GM12874 (cell line): ENCODE results near the gene MAOA.

Source experiments
- CTCF ChIP-seq: IDR thresholded peaks from 2 replicates; pipeline ENCODE4 v1.5.1; 2011; ENCODE audit warnings: low read depth, mild to moderate bottlenecking, control low read depth, low read length, moderate library complexity; ENCODE audit not compliant: insufficient read depth

The MAOA gene

DNA sequence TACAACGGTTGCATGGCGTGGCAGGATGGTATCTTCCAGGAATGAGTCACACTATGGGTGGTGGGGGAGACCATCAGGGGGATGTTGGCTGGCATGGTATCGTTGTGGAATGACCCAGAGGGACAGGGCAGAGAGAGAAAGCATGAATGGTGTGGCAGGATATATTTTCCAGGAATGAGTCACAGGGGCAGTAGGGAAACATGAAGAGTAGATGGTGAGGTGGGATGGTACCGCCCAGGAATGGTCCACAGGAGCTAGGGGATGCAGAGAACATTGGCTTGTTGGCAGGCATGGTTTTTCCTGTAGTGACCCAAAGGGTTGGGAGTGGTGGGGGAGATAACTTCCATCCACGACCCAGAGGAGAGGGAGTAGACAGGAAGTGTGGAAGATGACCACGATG, 62.4 kb downstream of the MAOA start:
- TF ChIP-seq CTCF = no peak

- TF ChIP-seq CTCF = no peak
Observed at GRCh38 chrX:43718956-43719355, 62.9 kb downstream of the MAOA start.

DNA sequence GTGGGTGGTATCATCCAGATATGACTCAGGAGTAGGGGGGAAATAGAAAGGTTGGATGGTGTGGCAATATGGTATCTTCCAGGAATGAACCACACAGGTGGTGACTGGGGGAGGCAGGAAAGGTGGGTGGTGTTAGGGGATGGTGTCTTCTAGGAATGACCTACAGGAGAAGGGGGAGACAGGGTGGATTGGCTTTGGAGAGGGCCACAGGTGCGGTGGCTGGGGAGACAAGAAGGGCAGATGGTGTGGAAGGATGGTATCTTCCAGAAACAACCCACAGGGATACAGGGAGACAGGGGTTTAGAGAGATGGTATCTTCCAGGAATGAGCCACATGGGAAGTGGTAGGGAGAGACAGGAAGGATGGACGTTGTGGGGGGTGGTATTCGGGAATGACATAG, 64.0 kb downstream of the MAOA start:
- no peak for TF ChIP-seq CTCF

GRCh38 chrX:43720961-43721360, 64.9 kb downstream of the MAOA start:
- no peak for TF ChIP-seq CTCF

- no peak for TF ChIP-seq CTCF
Observed at GRCh38 chrX:43728002-43728401, 71.9 kb downstream of the MAOA start.

- TF ChIP-seq CTCF = no peak
Observed at GRCh38 chrX:43728966-43729365, 72.9 kb downstream of the MAOA start.

DNA sequence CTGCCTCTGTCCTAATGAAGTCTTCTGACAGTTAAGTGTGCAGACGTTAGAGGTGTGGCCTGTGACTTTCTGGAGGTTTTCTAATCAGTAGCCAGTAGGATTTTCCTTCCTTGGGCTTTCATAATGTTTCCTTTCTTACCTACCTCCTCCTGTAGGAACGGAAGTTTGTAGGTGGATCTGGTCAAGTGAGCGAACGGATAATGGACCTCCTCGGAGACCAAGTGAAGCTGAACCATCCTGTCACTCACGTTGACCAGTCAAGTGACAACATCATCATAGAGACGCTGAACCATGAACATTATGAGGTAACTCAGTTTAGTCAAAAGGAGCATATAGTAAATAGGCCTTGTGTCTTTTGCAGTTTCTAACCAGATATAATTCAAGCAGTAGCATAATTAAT, 75.0 kb downstream of the MAOA start:
- TF ChIP-seq CTCF = no peak

- TF ChIP-seq CTCF = no peak
Observed at GRCh38 chrX:43733699-43734098, 77.6 kb downstream of the MAOA start.
